Fibroblast of skin of left quadriceps (primary cell): ENCODE data around the gene GRM2.
A peak's percentile ranks its signal among the peaks of the same experiment; 100 is the strongest.

Experiments used
- DNase-seq, 2 experiments: peaks; one replicate each; pipeline ENCODE4 v3.0.0-alpha.2; 2013; ENCODE audit warnings: low read depth in 2 of 2

Gene GRM2

DNA sequence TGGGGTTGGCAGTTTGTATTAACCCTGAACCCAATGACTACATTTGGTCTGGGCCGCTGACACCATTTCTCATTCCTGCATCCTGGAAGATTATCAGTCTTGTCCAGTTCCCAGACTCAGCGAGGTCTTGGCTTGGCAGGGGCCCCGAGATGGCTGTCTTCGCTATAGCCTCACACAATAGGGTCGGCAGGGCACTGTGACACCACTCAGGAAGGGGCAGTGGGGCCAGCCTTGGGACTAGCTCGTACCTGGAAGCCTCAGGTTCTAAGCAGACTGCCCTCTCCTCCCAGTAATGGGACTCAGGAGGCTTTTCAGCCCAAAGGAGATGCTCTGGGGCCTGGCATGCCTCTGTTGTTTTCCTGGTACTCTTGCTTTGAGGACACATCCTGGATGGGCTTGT is 26.7 kb upstream of the GRM2 start:
- DNase-seq: no peak

DNA sequence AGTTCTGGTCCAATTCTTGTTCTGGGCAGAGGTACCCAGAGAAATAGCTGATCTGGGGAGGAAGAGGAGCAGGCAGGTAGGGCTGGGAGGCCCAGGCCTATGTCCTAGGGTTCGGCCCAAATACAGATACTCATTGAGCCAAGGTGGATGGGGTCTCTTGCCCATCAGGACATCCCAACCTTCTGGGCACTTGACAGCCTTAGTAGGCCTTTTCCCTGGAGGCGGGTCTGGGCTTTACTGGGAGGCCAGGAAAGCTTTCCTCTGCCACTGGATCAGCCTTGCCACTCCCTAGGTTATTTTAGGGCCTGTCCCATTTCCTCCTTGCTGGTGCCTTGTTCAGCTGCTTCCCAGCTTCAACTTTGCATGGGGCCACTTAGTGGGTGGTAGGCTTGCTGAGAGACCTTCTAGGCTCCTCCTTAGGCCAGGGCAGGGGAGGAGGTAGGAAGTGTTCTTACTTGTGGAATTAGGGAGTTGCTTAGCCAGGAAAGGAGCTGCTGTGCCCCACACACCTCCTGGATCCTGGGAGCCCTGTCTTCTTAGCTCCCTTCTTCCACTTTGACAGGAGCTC is 26.1 kb upstream of the GRM2 start:
- DNase-seq: no peak

DNA sequence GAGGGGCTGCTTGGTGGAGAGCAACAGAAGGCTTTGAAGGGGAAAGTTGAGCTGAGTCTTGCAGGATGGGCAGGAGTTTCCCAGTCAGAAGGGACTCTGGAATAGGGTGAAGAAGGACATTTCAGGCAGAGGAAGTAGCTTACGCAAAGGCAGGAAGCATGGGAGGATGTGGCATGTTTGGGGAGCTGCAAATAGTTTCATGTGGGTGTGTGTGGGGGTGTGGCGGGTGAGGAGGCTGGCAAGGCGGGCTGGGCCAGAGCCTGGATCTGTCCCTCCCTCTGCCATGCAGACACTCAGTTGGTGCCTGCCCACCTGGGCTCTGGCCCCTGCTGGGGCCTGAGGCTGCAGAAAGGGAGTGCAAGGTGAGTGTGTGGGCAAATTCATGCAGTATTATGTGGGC is 25.4 kb upstream of the GRM2 start:
- DNase-seq: no peak

DNA sequence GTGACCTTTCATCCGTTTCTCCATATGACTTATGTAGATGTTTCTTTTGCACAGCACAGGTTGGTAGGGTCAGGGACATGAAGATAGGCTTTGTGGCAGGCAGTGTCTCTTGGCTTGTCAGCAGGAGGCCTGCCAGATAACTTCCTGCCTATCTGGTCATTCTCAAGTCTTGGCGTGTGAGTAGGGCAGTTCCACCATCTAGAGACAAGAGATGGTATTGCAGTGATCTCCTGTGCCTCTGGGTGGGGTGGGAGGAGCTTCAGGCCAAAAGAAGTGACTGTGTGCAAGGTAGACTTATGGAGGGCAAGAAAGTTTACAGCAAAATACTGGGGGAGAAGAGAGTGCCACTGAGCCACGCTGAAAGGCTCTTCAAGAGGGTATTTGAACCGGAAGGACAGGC is 24.8 kb upstream of the GRM2 start:
- peak; percentile 58 to 67 for DNase-seq

DNA sequence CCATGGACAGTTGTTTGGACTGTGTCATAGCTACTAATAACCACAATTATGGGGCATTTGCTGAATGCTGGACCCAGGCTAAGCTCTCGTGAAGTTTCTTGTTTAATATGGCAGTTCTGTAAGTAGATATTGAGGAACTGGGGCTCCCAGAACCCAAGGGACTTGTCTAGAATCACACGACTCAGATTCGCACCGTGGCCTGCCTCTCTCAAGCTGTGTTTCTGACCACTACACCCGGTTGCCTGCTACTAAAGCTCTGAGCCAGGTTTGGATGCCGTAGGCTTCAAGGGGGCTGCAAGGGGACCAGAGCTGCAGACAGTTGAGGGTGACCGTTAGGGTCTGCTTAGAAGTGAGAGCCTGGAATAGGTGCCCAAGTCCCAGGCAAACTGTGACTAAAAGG is 24.3 kb upstream of the GRM2 start:
- DNase-seq: no peak

DNA sequence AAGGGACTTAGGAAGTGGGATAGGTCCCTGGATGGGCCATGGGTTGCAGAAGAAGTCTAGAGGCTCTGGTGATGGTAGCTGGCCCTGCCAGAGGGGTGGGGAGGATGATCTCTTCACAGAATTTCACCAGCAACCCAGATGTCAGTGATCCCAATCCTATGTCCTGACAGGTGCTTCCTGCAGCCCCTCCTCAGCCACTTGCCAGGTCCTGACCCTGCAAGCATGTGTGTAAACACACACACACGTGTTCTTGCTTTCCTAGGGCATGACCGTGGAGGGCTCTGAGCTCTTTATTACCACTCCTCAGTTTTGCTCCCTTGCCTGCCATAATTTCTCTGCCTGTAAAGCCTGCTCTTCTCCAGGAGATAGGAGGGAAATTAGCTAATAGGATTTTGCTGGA is 23.3 kb upstream of the GRM2 start:
- no peak for DNase-seq

DNA sequence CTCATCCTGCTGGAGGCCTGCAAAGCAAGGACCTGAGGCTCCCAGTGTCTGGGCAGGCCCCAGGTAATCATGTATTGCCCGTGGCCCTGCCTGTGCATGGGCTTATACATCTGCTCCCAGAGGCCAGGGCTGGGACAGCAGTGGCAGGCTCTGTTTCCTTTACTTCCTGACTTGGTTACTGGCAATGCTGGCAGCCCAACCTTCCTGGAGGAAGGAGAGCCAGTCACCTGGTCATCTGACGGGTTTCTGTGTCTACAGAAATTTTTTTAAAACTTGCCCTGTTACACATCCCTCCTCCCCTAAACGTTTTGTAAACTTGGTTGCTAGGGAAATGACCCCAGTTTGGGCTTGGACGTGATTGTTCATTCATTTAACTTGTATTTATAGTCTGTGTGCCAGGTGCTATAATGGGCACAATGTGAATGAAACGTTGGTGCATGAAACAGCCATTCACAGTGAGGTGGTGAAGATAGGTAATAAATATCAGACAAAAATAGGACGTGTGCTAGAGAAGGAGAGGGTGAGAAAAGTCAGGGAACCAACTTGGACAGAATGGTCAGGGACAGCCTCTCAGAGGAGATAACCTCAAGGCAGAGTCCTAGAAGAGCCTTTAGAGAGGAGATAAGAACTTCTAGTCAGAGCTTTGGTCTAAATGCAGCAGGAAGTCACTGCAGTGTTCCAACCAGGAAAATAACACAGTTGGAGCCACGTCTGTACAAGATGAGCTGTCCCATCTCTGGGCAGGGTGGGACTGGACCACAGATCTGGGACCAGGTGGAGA is 21.7 kb upstream of the GRM2 start:
- no peak for DNase-seq

DNA sequence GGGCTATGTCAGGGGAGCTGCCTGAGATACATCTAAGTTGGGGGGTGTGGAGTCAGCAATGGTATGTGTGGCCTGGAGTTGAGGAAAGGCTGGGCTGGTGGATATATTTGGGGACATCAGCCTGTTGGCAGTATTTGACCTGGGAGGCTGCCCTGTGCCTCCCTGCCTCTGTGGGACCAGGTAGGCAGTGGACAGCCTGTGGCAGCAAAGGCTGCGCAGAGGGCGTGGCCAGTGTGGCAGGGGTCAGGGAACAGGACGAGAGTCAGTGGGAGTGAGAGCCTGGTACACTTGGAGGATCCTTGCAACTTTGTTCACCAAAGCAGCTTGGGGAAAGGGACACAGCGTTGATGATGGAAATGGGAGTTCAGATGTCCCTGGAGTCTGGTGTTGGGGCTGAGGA is 20.8 kb upstream of the GRM2 start:
- no peak for DNase-seq

DNA sequence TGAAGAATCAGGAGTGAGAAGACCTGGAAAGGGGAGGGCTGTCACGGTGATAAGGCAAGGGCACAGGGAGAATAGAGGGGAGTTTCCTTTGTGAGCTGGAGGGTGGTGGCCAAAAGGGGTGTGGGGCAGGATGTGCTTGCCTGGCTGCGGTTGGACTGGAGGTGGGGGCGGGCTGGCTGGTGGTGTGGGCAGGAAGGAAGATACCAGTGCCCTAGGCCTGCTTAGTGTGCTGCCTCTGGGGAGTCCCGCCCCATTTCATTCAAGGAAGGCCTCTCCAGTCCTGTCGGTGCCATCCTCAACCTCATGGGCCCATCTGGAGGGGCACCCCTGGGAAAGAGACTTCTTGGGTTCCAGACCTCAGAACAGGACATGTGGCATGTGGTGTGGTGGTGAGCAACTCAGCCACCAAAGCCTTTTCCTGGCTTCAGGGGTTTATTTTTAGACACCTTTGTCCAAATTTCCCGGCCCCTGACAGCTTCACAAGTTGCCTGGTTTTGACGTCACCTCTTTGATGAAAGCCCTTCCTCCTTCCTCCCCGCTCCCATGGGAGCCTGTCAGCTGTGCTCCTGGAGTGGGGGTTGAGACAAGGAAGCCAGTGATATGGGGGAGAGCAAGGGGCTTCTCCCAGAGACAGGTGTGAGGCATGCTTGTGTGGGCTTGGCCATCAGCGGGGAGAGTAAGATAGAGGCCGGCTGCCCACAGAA is 20.2 kb upstream of the GRM2 start:
- no peak for DNase-seq

DNA sequence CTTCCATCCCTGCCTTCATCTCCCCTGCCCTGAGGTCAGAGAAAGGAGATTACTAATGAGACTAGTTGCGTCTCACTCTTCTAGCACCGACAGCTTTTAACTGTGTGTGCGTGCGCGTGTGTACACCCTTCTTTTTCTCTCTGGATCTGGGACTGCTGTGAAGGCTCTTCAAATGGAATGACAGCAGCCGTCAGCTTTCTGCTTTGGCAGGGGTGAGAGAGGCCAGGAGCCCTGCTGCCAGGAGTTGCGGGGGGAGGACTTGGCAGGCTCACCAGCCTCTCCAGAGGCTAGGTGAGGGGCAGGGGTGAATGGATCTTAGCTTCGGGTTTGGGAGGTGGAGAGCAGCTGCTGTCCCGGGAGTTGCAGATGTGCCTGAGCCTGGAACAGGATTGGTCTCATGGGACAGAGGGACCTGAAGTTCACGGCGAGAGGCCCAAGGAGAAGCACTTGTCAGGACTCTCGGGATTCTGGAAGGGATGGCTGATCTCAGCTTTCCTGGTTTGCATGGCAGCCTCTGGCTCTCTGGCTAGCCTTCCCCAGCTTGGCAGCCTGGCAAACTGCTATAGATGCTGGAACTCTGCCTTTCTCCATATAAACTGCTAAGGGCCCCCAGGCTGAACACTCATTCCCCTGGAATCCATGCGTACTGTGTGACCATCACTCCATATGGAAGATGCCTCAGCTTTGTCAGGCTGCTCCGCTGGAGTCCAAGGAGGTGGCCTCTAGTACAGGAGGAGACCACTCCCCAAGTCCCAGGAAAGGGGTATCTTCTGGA is 19.2 kb upstream of the GRM2 start:
- DNase-seq: no peak

DNA sequence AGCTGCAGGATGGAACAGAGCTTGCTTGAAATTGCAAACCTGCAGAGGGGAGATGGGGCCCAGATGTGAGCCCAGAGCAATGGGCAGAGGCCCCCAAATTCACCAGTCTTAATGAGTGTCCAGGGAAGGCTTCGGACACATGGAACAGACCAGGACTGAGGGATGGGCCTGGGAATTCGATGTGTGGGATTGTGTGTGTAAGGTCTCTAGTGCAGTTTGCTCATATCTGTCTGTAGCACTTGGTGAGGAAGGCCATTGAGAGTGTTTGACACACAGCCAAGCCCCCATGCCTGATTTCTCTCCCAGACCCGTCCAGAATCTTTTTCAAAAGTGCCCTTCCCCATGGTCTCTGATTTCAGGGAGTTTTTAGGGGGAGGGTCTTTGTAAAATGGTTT is 18.7 kb upstream of the GRM2 start:
- DNase-seq: no peak

DNA sequence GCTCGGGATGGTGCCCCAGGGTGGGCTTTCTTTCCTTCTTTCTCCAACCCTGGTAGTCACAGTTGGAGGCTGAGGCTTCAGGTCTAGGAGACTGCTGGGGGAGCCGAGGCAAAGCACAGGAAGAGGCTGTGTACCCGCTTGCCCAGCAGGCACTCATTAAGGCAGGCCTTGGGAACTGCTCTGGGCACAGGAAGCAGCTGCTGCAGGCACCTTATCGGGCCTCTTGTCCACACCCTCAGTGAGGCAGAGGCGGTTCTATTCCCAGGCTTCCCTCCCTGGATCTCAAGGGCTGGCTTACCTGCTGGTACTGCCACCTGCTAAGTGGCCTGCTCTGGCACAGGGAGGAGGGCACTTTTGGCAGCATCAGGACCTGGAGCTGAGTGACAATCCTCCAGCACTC is 15.8 kb upstream of the GRM2 start:
- DNase-seq: no peak

DNA sequence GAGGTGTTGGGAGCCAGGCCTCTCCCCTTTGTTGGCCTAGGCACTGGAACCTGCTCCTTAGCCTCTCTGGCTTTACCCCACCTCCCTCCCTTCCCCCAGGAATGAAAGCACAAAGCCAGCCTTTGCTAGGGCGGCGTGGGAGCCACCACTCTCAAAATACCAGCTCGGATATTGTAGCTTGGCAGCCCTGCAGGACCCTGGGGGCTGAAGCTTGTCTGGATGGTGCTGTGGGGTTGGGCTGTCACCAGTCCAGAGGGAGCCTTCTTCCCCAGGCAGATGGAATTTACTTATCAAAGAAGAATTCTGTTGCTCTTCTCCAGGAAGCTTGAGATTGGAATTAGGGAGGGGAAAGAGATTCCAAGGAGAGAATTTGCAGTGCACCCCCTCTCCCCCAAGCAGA is 14.9 kb upstream of the GRM2 start:
- DNase-seq: no peak

DNA sequence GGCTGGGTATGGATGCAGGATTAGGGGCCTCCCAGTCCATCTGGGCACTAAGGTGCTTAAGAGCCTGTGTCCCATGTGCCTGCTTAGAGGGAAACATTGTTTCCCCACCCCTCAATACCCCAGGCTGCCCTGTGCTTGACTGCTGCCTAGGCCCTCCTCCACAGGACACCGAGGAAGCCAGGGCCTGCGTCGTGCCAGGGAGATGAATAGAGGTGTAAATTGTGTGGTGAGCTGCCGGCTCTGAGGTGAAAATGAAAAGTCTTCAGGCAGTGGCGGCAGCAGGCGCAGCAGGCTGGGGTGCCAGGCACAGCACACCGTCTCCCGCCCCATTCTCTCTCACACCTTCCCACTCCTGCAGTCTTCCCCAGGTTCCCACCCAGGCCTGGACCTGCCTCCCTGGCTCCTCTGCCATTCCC is 13.9 kb upstream of the GRM2 start:
- DNase-seq: no peak

DNA sequence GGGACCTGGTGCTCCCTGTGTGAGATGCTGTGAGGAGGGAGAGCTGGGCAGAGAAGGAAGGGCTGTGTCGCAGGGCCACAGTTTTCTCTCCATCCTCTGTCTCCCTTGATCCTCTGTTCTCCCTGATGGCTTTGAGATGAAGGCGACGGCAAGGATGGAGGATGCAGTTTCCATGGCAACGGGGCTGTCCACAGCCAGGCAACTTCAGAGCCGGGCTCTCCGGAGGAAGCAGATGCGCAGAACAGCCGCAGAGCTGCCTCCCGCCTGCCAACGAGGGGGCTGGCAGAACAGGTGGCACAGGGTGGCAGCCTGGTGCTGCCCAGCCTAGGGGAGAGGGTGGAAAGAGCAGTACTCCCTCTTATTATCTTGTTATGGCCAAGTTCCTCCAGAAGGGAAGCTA is 9.9 kb upstream of the GRM2 start:
- DNase-seq: no peak

DNA sequence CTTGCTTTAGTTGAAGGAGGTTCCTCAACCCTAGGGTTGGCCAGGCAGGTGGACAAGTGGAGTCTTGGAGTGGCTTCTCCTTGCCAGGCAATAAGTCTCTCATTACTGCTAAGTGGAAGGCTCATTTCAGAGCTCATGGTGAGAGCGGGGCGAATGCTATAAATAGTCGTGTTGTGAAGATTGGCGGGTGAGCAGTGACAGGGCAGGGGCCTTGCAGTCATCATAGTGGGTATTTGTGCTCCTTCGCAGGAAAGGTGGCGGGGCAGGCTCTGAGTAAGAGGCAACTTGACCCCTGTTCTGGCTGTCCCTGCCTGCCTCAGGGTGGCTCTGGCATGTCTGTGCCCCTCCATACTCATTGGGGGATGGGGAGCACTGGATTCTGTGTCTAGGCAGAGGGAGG is 8.7 kb upstream of the GRM2 start:
- no peak for DNase-seq

DNA sequence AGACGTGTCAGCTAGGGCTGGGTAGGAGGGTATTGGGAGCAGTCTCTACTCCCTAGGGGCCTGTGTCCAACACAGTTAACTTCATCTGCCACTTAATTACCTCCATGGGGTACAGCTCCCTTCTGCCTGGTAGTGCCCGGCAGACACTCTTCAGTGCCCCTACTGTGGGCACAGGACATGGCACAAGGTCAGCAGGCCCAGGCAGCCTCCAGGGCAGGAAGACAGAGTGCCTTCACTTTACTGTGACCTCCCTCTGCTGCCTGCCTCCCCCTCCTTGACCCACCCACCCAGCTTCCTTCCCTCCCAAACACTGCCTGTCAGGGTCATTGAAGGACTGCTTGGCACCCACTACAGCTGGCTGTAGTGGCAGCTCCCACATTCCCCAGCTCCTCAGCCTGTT is 6.5 kb upstream of the GRM2 start:
- no peak for DNase-seq

DNA sequence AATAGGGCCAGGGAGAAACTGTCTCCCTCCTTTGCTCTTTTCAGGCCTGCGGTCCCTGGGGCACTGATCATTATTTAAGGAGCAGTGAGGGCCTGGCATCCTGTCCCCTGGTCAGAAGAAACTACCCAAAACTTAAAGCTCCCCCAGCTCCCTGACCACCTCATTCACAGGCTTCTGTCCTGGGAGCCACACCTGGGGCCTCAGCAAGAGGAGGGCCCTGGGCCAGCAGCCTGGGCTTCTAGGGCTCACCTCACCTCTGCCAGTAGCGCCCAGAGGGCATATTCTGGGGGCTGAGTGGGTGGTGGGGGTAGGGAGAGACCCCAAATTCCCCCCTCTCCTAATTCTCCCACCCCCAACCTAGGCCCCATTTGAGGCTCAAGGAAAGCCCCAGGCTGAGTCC is 4.7 kb upstream of the GRM2 start:
- no peak for DNase-seq

DNA sequence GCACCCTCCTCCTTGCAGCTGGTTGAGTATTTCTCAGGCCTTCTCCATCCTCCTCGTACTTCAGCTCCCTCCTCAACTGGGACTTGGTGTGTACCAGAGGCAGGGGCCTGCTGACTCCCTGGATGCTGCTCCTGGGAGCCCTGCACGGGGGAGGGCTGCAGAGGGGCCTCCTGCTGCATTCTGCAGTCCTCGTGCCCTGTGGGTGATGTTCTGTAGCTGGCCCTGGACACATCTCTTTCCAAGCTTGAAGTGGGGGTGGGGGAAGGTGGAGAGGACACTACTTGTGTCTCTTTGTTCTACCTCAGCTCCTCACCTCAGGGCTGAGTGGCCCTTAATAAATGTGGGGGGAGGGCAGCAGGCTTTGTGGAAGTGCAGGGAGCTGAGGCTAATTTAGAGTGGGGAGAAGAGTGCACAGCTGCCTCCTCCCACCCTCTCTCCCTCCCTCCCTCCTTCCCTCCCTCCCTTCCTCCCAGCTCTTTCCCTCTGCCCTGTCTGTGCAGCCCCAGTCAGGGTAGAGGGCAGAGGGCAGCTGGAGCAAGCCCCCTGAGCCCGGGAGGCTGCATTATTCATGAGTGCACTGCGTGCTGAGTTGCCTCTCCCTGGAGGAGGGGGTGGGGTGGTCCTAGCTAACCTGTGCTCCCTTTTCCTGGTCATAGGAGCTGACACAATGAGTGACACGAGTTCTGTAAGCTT is 3.7 kb upstream of the GRM2 start:
- no peak for DNase-seq

DNA sequence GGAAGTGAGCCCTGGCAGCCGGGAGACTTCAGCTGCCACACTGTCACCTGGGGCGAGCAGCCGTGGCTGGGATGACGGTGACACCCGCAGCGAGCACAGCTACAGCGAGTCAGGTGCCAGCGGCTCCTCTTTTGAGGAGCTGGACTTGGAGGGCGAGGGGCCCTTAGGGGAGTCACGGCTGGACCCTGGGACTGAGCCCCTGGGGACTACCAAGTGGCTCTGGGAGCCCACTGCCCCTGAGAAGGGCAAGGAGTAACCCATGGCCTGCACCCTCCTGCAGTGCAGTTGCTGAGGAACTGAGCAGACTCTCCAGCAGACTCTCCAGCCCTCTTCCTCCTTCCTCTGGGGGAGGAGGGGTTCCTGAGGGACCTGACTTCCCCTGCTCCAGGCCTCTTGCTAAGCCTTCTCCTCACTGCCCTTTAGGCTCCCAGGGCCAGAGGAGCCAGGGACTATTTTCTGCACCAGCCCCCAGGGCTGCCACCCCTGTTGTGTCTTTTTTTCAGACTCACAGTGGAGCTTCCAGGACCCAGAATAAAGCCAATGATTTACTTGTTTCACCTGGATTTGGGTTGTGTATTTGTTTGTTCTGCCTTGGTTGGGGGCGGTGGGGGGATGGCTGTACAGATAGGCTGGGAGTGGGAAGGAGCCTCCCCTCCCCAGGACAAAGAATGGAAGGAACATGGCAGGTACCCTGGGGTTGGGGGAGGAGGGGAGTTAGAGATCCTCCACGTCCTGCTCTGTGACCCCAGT is 2.9 kb upstream of the GRM2 start:
- no peak for DNase-seq

DNA sequence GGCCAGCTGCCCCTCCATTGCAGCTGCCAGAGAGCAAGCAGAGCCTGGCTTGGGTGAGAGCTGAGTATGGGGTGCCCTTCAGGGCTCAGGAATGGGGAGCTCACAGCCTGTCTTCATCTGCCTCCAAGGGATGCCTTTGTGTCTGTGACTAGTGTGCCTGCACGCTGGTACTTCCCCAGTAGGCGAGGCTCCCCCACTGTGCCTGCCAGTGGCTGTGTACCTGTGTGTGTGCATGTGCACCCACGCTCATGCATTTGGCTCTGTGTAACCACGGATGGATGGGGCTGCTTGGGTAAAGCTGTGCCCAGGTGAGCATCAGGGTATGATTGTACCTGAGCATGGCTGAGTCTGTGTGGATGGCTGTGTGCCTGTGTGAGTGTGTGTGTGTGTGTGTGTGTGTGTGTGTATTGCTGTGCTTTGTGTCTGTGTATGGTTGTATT is 2.3 kb upstream of the GRM2 start:
- no peak for DNase-seq
